NCI-H1930 (cell line): ENCODE results near the gene RPL39L.

ENCODE experiments used
- DNase-seq, 2 experiments: peaks; one replicate each; lab custom pipeline; 2025; lab: John Stamatoyannopoulos, UW

The RPL39L gene

GRCh38 chr3:187093320-187093719, 46.0 kb downstream of the RPL39L start:
- no peak for DNase-seq

GRCh38 chr3:187088701-187089100, 50.6 kb downstream of the RPL39L start:
- no peak for DNase-seq

GRCh38 chr3:187086831-187087230, 52.5 kb downstream of the RPL39L start:
- DNase-seq: no peak

- no peak for DNase-seq
These were observed 53.4 kb downstream of the RPL39L start for GRCh38 chr3:187085933-187086332.

GRCh38 chr3:187085021-187085666, 54.2 kb downstream of the RPL39L start:
- DNase-seq: no peak

- DNase-seq: no peak
These were observed 54.7 kb downstream of the RPL39L start for GRCh38 chr3:187084580-187084979.

GRCh38 chr3:187084126-187084525, 55.2 kb downstream of the RPL39L start:
- no peak for DNase-seq

- no peak for DNase-seq
These were observed 56.4 kb downstream of the RPL39L start for GRCh38 chr3:187082758-187083375.

GRCh38 chr3:187080799-187081450, 58.4 kb downstream of the RPL39L start:
- DNase-seq: no peak

- no peak for DNase-seq
These were observed 59.9 kb downstream of the RPL39L start for GRCh38 chr3:187079090-187080022.

- no peak for DNase-seq
These were observed 61.8 kb downstream of the RPL39L start for GRCh38 chr3:187077537-187077936.

- no peak for DNase-seq
These were observed 62.2 kb downstream of the RPL39L start for GRCh38 chr3:187077085-187077484.

GRCh38 chr3:187076297-187076696, 63.0 kb downstream of the RPL39L start:
- no peak for DNase-seq

GRCh38 chr3:187074846-187075245, 64.5 kb downstream of the RPL39L start:
- no peak for DNase-seq

GRCh38 chr3:187073581-187074098, 65.7 kb downstream of the RPL39L start:
- DNase-seq: no peak

GRCh38 chr3:187072511-187072910, 66.8 kb downstream of the RPL39L start:
- DNase-seq: no peak

- no peak for DNase-seq
These were observed 67.2 kb downstream of the RPL39L start for GRCh38 chr3:187072102-187072501.
